GM19035 (cell line): ENCODE results near the gene ZSCAN32.

Experiments used
- ATAC-seq: cut with Tn5 transposase; IDR thresholded peaks from one replicate; pipeline ENCODE4 v1.9.1; 2021; ENCODE audit not compliant: unreplicated experiment

The ZSCAN32 gene

DNA sequence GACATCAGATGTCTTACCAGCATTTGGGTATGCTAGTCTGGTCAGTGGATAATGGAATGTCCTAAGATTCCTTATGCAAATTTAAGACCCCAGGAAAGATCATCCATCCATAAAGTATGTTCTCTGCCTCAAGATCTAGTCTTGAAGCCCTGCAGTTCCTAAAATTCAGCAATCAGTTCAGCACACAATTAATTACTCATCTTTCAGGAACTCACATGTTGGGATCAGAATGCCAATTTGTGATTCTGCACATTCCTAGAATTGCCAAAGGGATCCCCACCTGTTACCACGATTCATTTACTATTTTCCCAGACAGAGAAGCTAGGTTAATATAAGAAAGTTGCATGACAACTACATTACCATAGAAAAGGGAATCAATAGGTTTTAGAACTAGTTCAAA lies 41.9 kb downstream of the ZSCAN32 start:
- no peak for ATAC-seq

DNA sequence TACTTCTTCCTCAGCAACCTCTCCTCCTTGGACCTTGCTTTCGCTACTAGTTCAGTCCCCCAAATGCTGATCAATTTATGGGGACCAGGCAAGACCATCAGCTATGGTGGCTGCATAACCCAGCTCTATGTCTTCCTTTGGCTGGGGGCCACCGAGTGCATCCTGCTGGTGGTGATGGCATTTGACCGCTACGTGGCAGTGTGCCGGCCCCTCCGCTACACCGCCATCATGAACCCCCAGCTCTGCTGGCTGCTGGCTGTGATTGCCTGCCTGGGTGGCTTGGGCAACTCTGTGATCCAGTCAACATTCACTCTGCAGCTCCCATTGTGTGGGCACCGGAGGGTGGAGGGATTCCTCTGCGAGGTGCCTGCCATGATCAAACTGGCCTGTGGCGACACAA lies 44.7 kb downstream of the ZSCAN32 start:
- no peak for ATAC-seq

DNA sequence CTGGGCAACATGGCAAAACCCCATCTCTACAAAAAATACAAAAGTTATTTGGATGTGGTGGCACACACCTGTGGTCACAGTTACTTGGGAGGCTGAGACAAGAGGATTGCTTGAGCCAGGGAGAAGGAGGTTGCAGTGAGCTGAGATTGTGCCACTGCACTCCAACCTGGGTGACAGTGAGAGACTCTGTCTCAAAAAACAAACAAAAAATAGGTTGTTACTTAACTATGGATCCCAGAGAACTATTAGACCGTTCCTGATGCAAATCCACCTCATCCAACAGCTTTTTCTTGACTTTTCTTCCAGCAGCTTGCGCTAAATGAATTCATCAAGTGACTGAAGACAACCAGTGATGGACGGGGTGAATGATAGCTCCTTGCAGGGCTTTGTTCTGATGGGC lies 45.2 kb downstream of the ZSCAN32 start, which contains the start of gene OR2C1:
TSS of gene OR2C1 (plus strand) at position 301 of the 400 bp plus-strand sequence. CDS start at position 353, 52 bp downstream.
- no peak for ATAC-seq

DNA sequence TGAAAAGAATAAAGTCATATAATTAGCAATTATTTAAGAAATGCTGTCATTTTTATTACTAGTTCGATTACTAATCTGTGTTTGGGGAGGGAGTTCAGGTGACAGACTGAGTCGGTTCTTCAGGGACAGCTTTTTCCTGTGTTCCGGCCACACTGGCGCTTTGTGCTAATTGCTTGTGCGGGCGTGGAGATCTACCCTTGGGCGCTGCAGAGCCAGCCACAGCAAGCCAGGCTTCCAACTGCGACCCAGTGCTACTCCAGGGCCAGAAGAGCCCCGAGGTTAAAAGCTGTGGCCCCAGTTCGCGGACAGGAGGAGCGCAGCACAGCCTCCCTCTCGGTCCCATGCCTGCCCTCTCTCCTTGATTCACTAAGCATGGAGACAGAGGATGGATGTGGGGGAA lies 51.6 kb downstream of the ZSCAN32 start:
- ATAC-seq, result no peak

DNA sequence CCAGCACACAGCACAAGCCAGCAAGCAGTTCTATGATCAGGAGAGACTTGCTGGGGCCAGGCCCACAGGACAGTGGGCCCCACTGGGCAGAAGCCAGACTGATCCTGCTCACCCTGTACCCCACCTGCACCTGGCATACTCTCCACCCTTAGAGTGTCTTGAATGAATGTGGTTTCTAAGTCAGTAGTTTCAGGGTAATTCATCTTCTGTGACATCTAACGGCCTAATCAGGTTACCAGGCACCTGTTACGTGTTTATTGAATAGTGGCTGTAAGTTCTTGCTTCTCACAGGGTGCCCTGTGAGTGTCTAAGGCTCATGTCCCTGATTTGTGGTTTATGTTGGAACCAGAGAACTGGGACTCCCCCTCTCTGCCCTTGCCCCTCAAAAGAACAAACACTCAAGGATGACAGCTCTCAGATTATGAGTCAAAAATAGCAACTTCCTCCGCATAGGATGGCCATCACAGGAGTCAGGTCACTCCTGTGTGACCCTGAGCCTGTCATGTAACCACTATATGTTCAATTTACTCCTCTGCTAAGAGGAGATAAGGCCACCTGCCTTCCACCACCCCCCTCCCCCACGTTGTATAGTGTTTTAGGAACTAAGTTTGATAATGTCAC lies 52.1 kb downstream of the ZSCAN32 start:
- no peak for ATAC-seq

DNA sequence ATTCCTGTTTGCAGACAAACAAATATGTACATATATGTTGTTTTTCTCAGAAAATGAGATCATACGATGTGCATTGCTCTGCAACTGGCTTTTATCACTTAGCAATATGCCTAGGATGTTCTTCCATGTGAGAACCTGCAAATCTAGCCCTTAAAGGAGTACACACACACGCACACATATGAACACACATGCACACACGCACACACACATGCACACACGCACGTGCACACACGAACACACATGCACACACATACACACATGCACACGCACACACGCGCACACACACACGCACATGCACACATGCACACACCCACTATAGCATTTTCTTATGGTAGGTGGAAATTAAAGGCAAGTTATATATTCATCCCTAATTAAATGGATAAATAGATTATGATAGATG lies 53.2 kb downstream of the ZSCAN32 start:
- no peak for ATAC-seq

DNA sequence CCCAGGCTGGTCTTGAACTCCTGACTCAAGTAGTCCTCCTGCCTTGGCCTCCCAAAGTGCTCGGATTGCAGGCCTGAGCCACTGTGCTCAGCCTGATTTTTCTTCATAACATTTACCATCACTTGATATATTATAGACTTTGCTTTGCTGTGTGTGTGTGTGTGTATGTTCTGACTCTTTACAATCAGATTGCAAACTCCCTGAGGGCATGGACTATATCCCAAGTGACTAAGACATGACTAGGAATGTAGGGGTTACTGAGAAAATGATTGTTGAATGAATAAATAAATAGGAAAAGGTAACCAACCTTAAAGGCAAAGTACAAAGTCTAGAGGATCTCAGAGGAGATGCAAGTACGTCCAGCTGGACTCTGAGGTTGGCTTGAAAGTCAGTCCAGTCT lies 54.8 kb downstream of the ZSCAN32 start:
- ATAC-seq, result no peak
